Activated T-helper 9 cell treated with anti-CD3 and anti-CD28 coated beads, Interleukin-2, amount 50 U/mL, for 16 hours (primary cell): ENCODE results near the gene GPX7.

Experiments used
- DNase-seq: peaks from one replicate; pipeline ENCODE4 v3.0.0-alpha.2; 2020; ENCODE audit warnings: low read depth

Gene GPX7

DNA sequence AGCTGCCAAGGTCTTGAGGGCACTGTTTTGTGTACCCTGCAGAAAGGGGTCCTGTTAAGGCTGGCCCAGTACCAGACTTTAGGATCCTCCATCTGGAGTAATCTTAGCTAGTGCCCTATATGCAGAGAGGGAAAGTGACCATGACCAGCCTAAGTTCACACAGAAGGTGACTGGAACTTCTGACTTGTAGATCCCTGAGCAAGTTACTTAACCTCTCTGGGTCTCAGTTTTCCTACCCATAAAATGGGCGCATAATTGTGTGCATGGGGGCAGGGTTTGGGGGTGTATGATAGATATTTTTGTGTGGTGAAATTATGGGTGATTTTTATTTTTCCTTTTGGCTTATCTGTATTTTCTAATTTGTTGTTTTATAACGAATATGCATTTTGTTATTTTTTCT is 27.5 kb downstream of the GPX7 start:
- no peak for DNase-seq

DNA sequence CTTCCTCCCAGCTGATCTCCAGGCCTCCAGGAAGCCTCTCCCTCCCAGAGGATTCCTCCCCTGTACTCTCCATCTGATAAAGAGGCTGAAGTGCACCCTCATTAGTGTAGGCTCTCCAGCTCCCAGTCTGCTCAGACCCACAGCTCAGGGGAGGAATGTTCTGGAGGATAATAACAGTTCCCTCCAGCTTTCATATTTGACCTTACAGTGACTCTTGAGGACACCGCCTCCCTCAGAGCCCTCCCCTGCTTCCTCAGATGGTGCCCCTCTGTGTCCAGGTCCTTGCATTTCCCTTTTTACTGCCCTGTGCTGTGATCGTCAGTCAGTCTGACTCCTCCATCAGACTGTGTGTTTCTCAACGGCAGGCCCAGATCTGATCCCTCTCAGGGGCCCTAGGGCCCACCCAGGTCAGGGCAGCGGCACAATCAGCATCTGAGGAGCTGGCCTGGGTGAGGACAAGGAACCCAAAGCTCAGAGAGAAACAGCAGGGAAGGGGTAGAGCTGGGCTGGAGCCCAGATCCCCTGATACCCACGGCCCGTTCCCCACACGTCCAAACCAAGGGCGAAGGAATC is 29.7 kb downstream of the GPX7 start:
- DNase-seq, result no peak

DNA sequence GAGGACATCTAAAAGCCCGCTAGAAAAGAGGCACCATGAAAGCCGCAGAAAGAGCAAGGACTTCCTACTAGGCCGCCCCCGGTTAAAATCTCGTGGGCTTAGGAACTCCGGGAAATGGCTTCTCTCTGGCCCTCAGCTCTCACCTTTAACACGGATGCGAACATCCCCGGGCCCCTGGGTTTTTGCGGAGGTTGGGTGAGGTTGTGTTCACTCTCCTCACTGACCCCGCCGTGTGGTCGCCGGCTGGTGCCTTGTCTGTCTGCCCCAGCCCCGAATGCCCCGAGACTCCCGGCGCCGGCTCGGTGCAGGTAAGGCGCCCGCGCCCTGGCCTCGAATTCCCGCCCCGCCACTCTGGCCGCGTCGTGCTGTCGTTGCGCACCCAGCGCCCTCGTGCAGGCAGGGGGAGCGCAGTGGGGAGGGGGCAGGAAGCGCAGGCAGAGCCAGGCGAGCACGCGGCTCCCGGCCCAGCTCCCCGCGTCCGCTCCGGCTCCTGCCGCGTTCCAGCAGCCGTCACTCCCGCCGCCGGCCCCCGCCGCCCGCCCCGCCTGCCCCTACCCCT is 30.6 kb downstream of the GPX7 start, which contains the start of gene SHISAL2A:
Gene SHISAL2A, plus strand, starts transcription at position 437 of the 559 bp plus-strand sequence. CDS start 326 bp downstream, outside the sequence.
- peak; percentile 55 for DNase-seq

- peak; percentile 16 for DNase-seq
Observed at GRCh38 chr1:52633291-52633754, 31.2 kb downstream of the GPX7 start.

DNA sequence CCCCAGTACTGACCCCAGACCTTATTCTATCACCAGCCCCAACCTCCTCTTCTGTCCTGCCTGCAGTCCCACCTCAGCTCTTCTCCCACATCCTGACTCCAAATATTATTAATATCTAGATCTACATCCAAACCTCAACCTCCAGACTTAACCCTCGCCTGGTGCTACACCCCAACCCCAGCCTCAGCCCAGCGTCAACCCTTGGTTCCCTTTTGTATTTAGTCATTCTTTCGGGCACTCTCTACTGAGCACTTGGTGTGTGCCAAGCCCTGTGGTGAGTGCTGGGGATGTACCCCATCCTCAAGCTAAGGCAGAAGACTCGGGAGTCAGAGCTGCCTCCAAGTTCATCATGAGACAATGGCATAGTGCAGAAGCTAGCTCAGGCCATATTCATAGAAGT is 31.9 kb downstream of the GPX7 start:
- DNase-seq, result no peak

GRCh38 chr1:52635321-52636089 is 33.3 kb downstream of the GPX7 start:
- DNase-seq, result no peak

GRCh38 chr1:52636721-52637695 is 34.8 kb downstream of the GPX7 start:
- DNase-seq, result peak; percentile 46

- DNase-seq, result no peak
Observed at GRCh38 chr1:52637946-52638345, 35.8 kb downstream of the GPX7 start.

DNA sequence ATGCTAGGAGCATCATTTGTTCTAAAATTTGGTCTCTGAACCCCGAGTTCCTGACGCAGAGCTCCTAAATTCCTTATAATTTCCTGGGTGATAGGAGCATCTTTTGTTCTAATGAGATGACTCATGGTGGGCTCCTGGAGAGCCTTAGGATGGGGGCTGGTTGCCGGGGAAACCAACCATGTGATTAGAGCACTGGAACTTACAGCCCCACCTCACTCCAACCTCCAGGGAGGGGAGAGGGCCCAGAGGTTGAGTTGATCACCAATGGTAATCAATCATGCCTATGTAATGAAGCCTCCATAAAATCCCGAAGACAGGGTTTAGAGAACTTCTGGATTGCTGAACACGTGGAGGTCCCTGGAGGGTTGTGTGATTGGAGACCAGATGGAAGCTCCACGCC is 38.5 kb downstream of the GPX7 start:
- DNase-seq, result no peak

GRCh38 chr1:52641307-52641706 is 39.1 kb downstream of the GPX7 start:
- no peak for DNase-seq

DNA sequence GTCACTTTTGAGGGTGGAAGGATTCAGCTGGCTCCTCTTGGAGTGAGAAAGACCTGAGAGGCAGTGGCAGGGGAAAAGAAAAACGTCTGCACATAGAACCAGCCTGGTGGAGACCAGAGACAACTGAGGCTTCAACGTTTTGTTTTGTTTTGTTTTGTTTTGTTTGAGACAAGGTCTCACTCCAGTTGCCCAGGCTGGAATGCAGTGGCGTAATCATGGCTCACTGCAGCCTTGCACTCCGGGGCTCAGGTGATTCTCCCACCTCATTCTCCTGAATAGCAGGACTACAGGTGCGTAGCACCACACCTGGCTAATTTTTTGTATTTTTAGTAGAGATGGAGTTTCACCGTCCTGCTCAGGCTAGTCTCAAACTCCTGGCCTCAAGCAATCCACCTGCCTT is 43.1 kb downstream of the GPX7 start:
- no peak for DNase-seq

GRCh38 chr1:52651904-52652303 is 49.7 kb downstream of the GPX7 start:
- DNase-seq, result no peak

DNA sequence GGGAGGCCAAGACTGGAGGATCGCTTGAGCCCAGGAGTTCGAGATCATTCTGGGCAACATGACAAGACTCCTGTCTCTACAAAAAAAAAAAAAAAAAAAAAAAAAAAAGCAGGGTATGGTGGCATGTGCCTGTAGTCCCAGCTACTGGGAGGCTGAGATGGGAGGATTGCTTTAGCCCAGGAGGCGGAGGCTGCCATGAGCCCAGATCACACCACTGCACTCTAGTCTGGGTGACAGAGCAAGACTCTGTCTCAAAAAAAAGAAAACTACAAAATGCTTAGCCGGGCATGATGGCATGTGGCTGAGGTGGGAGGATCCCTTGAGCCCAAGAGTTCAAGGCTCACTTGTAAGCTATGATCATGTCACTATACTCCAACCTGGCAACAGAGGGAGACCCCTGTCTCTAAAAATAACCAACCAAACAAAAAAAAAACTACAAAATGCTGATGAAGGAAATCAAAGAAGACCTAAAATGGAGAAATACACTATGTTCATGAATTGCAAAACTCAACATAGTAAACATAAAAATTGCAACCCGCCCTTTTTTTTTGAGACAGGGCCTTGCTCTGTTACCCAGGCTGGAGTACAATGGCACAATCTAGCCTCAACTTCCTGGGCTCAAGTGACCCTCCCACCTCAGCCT is 51.2 kb downstream of the GPX7 start:
- no peak for DNase-seq

DNA sequence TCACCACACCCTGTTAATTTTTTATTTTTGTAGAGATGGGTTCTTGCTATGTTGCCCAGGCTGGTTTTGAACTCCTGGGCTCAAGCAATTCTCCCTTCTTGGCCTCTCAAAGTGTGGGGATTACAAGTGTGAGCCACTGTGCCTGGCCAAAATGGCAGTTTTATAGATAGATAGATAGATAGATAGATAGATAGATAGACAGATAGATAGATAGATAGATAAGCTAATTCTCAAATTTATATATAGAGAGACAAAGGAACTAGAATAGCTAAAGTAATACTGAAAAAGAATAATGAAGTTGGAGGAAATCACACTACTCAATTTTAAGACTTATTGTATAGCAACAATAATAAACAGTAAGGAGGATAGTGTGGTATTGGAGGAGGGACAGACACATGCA is 51.9 kb downstream of the GPX7 start:
- no peak for DNase-seq

DNA sequence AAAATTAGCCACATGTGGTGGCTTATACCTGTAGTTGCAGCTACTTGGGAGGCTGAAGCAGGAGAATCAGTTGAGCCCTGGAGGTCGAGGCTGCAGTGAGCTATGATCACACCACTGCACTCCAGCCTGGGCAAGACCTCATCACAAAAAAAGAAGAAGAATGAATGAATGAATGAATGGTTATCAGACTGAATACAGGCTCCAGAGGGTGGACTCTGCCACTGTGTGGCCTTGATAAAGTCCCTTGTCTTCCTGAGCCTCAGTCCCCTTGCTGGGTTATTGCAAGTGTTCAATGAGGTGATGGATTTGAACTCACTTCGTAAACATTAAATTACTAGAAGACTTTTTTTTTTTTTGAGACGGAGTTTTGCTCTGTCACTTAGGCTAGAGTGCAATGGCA is 55.5 kb downstream of the GPX7 start:
- no peak for DNase-seq
